ENCODE results near the gene HAVCR1. TPM values are rescaled to one million over a fixed set of nuclear protein-coding genes. Genes with fewer than 3 reads are reported as not detected.

HAVCR1 gene
- total and polyA plus RNA-seq, 2 experiments from 2014 or later = not detected

DNA sequence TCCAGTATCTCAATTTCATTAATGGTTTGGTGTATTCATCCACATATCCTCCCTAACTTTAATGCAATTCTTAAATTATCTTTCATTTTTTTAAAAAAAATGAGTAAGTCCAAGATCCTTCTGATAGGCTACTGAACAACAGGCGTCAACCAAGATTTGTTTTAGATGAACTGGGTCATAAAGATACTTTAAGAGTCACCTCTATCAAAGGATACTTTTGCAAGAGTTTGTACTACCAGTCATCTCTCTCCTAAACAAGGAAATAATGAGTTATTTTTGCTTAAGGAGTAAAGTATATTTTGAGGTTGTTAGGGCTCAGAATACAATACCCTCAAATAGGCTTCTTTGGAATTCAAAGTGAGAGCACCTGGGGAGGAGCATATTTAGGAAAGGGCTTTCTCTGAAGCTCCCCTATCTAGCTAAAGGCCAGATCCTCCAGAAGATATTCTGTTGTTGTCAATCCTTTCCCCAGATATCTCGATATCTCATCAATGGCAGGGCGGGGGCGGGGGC lies 25.8 kb downstream of the HAVCR1 start (continued):
- TF ChIP-seq, protein P1, sequence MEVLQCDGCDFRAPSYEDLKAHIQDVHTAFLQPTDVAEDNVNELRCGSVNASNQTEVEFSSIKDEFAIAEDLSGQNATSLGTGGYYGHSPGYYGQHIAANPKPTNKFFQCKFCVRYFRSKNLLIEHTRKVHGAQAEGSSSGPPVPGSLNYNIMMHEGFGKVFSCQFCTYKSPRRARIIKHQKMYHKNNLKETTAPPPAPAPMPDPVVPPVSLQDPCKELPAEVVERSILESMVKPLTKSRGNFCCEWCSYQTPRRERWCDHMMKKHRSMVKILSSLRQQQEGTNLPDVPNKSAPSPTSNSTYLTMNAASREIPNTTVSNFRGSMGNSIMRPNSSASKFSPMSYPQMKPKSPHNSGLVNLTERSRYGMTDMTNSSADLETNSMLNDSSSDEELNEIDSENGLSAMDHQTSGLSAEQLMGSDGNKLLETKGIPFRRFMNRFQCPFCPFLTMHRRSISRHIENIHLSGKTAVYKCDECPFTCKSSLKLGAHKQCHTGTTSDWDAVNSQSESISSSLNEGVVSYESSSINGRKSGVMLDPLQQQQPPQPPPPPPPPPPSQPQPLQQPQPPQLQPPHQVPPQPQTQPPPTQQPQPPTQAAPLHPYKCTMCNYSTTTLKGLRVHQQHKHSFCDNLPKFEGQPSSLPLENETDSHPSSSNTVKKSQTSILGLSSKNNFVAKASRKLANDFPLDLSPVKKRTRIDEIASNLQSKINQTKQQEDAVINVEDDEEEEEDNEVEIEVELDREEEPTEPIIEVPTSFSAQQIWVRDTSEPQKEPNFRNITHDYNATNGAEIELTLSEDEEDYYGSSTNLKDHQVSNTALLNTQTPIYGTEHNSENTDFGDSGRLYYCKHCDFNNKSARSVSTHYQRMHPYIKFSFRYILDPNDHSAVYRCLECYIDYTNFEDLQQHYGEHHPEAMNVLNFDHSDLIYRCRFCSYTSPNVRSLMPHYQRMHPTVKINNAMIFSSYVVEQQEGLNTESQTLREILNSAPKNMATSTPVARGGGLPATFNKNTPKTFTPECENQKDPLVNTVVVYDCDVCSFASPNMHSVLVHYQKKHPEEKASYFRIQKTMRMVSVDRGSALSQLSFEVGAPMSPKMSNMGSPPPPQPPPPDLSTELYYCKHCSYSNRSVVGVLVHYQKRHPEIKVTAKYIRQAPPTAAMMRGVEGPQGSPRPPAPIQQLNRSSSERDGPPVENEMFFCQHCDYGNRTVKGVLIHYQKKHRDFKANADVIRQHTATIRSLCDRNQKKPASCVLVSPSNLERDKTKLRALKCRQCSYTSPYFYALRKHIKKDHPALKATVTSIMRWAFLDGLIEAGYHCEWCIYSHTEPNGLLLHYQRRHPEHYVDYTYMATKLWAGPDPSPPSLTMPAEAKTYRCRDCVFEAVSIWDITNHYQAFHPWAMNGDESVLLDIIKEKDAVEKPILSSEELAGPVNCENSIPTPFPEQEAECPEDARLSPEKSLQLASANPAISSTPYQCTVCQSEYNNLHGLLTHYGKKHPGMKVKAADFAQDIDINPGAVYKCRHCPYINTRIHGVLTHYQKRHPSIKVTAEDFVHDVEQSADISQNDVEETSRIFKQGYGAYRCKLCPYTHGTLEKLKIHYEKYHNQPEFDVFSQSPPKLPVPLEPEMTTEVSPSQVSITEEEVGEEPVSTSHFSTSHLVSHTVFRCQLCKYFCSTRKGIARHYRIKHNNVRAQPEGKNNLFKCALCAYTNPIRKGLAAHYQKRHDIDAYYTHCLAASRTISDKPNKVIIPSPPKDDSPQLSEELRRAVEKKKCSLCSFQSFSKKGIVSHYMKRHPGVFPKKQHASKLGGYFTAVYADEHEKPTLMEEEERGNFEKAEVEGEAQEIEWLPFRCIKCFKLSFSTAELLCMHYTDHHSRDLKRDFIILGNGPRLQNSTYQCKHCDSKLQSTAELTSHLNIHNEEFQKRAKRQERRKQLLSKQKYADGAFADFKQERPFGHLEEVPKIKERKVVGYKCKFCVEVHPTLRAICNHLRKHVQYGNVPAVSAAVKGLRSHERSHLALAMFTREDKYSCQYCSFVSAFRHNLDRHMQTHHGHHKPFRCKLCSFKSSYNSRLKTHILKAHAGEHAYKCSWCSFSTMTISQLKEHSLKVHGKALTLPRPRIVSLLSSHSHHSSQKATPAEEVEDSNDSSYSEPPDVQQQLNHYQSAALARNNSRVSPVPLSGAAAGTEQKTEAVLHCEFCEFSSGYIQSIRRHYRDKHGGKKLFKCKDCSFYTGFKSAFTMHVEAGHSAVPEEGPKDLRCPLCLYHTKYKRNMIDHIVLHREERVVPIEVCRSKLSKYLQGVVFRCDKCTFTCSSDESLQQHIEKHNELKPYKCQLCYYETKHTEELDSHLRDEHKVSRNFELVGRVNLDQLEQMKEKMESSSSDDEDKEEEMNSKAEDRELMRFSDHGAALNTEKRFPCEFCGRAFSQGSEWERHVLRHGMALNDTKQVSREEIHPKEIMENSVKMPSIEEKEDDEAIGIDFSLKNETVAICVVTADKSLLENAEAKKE (CRISPR knock-in tag; IDR thresholded peaks at IDR 0.05) = no peak
- TF ChIP-seq NANOG (IDR thresholded peaks at IDR 0.05; ENCODE audit: borderline replicate concordance) (no peak), ZNF114 (CRISPR knock-in tag; IDR thresholded peaks at IDR 0.05) (no peak), CREB1 (CRISPR knock-in tag; IDR thresholded peaks at IDR 0.05; ENCODE audit: low read depth) (no peak), ZNF331 (CRISPR knock-in tag; IDR thresholded peaks at IDR 0.05; ENCODE audit: low read depth) (no peak)
- TF ChIP-seq, protein P2, sequence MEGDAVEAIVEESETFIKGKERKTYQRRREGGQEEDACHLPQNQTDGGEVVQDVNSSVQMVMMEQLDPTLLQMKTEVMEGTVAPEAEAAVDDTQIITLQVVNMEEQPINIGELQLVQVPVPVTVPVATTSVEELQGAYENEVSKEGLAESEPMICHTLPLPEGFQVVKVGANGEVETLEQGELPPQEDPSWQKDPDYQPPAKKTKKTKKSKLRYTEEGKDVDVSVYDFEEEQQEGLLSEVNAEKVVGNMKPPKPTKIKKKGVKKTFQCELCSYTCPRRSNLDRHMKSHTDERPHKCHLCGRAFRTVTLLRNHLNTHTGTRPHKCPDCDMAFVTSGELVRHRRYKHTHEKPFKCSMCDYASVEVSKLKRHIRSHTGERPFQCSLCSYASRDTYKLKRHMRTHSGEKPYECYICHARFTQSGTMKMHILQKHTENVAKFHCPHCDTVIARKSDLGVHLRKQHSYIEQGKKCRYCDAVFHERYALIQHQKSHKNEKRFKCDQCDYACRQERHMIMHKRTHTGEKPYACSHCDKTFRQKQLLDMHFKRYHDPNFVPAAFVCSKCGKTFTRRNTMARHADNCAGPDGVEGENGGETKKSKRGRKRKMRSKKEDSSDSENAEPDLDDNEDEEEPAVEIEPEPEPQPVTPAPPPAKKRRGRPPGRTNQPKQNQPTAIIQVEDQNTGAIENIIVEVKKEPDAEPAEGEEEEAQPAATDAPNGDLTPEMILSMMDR (conservative IDR thresholded peaks at IDR 0.05; ENCODE audit: low read depth in 2 of 2) = no peak

DNA sequence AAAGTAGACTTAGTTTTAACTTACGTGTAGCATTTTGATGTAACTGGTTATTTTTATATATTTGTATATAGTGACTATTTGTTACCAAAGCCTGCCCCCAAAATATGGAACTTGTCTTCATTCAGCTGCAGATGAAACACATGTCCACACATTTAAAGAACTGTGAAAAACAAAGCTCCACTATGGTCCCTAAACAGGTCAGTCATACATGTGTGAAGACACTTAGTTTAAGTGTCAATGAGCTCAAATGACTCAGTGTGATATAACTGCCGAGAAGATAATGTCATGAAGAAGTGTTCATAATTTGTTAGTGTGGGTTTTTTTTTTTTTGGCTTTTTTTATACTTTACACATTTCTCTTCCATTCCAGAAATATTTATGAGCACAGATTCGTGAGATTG lies 28.2 kb downstream of the HAVCR1 start:
- H3K9me2 ChIP-seq (ENCODE audit: insufficient read depth) = no peaks in the 10 kb centered on the region
- H3K4me3 Mint-ChIP-seq = no peak overlapping the region
- H3K4me2 ChIP-seq = no peak overlapping the region
- no peaks in the 10 kb centered on the region for H3K27me3 ChIP-seq (ENCODE audit: insufficient read depth)
- H4K20me1 ChIP-seq (replicated peaks; ENCODE audit: insufficient read depth) = no peaks in the 10 kb centered on the region
- H3K4me1 Mint-ChIP-seq = peaks cover 18% of the 10 kb centered on the region; the same call in 2 of the 3 replicates
- H3K27ac ChIP-seq (ENCODE audit: low read depth) = no peak overlapping the region
- no peak overlapping the region for H2AFZ ChIP-seq
- ATAC-seq (no peak), DNase-seq (ENCODE audit: low spot score) (no peak)
- peaks cover 3% of the 10 kb centered on the region for H3K27me3 Mint-ChIP-seq (ENCODE audit: insufficient read depth, low read depth, poor library complexity)
- H3K79me2 ChIP-seq (replicated peaks; ENCODE audit: insufficient read depth) = no peaks in the 10 kb centered on the region
- no peak overlapping the region for H3K4me3 ChIP-seq
- H3K9me3 Mint-ChIP-seq = no peaks in the 10 kb centered on the region
- no peaks in the 10 kb centered on the region; the same call in 1 of the 2 replicates for H3K4me1 ChIP-seq (ENCODE audit: insufficient read depth)
- H3K36me3 Mint-ChIP-seq (ENCODE audit: low read depth) = no peaks in the 10 kb centered on the region
- H3K36me3 ChIP-seq (ENCODE audit: insufficient read depth) = no peaks in the 10 kb centered on the region
- no peak overlapping the region for H3K27ac Mint-ChIP-seq
- H3F3A ChIP-seq (replicated peaks; ENCODE audit: low read depth) = no peaks in the 10 kb centered on the region
- no peak for TF ChIP-seq JUNB (IDR thresholded peaks at IDR 0.05; ENCODE audit: unreplicated experiment)
- no peak for TF ChIP-seq EZH2phosphoT487 (IDR thresholded peaks at IDR 0.05; ENCODE audit: unreplicated experiment)
- TF ChIP-seq, protein P3, sequence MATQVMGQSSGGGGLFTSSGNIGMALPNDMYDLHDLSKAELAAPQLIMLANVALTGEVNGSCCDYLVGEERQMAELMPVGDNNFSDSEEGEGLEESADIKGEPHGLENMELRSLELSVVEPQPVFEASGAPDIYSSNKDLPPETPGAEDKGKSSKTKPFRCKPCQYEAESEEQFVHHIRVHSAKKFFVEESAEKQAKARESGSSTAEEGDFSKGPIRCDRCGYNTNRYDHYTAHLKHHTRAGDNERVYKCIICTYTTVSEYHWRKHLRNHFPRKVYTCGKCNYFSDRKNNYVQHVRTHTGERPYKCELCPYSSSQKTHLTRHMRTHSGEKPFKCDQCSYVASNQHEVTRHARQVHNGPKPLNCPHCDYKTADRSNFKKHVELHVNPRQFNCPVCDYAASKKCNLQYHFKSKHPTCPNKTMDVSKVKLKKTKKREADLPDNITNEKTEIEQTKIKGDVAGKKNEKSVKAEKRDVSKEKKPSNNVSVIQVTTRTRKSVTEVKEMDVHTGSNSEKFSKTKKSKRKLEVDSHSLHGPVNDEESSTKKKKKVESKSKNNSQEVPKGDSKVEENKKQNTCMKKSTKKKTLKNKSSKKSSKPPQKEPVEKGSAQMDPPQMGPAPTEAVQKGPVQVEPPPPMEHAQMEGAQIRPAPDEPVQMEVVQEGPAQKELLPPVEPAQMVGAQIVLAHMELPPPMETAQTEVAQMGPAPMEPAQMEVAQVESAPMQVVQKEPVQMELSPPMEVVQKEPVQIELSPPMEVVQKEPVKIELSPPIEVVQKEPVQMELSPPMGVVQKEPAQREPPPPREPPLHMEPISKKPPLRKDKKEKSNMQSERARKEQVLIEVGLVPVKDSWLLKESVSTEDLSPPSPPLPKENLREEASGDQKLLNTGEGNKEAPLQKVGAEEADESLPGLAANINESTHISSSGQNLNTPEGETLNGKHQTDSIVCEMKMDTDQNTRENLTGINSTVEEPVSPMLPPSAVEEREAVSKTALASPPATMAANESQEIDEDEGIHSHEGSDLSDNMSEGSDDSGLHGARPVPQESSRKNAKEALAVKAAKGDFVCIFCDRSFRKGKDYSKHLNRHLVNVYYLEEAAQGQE (IDR thresholded peaks at IDR 0.05; ENCODE audit: unreplicated experiment) = no peak
- TF ChIP-seq, protein P4, sequence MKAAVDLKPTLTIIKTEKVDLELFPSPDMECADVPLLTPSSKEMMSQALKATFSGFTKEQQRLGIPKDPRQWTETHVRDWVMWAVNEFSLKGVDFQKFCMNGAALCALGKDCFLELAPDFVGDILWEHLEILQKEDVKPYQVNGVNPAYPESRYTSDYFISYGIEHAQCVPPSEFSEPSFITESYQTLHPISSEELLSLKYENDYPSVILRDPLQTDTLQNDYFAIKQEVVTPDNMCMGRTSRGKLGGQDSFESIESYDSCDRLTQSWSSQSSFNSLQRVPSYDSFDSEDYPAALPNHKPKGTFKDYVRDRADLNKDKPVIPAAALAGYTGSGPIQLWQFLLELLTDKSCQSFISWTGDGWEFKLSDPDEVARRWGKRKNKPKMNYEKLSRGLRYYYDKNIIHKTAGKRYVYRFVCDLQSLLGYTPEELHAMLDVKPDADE (IDR thresholded peaks at IDR 0.05) = no peak
- TF ChIP-seq, protein P2 (conservative IDR thresholded peaks at IDR 0.05; ENCODE audit: low read depth in 2 of 2) = no peak
